Smooth muscle cell (in vitro differentiated cells): ENCODE data around the gene PSD. TPM values are rescaled to one million over a fixed set of nuclear protein-coding genes. Genes with fewer than 3 reads are reported as not detected.

Experiments
- DNase-seq: peaks from one replicate; lab custom pipeline; 2025; ENCODE audit not compliant: unreplicated experiment; lab: John Stamatoyannopoulos, UW
- H2AFZ ChIP-seq: fragments of 200-600 bp; sonication (generic); 2 replicates; pipeline ENCODE4 v1.6.0; 2016; ENCODE audit warnings: antibody characterized with exemption, low read depth, mild to moderate bottlenecking
- H3F3A ChIP-seq: fragments of 200-600 bp; sonication (generic); 2 replicates; pipeline ENCODE4 v1.6.0; 2017; ENCODE audit warnings: antibody characterized with exemption, low read depth
- H3K27ac ChIP-seq: fragments of 200-600 bp; sonication (generic); 2 replicates; pipeline ENCODE4 v1.5.1; 2016; ENCODE audit warnings: low read depth, mild to moderate bottlenecking
- H3K27me3 ChIP-seq: fragments of 200-600 bp; sonication (generic); 2 replicates; pipeline ENCODE4 v1.6.1; 2016; ENCODE audit warnings: low read depth, mild to moderate bottlenecking
- H3K36me3 ChIP-seq: fragments of 200-600 bp; sonication (generic); 2 replicates; pipeline ENCODE4 v1.5.1; 2016; ENCODE audit warnings: low read depth
- H3K4me1 ChIP-seq: fragments of 200-600 bp; sonication (generic); 2 replicates; pipeline ENCODE4 v1.5.1; 2016; ENCODE audit warnings: low read depth
- H3K4me2 ChIP-seq: fragments of 200-600 bp; sonication (generic); 2 replicates; pipeline ENCODE4 v1.6.0; 2016; ENCODE audit warnings: mild to moderate bottlenecking
- H3K4me3 ChIP-seq: fragments of 200-600 bp; sonication (generic); 2 replicates; pipeline ENCODE4 v1.5.1; 2016; ENCODE audit warnings: mild to moderate bottlenecking
- H3K79me2 ChIP-seq: fragments of 200-600 bp; sonication (generic); 2 replicates; pipeline ENCODE4 v1.6.0; 2016; ENCODE audit warnings: low read depth, mild to moderate bottlenecking
- H3K9ac ChIP-seq: fragments of 200-600 bp; sonication (generic); 2 replicates; pipeline ENCODE4 v1.6.0; 2016; ENCODE audit warnings: low read depth
- H3K9me3 ChIP-seq: fragments of 200-600 bp; sonication (generic); replicated peaks from 2 replicates; pipeline ENCODE4 v1.5.1; 2016; ENCODE audit warnings: low read depth
- H4K20me1 ChIP-seq: fragments of 200-600 bp; sonication (generic); 2 replicates; pipeline ENCODE4 v1.6.0; 2016; ENCODE audit warnings: low read depth
- WGBS: methylation state at CpG from one replicate; pipeline ENCODE4 v1.1.7; 2016; ENCODE audit warnings: low lambda C conversion rate; 5-methylcytosine and 5-hydroxymethylcytosine counted together
- polyA plus RNA-seq: library from polyadenylated mRNA; unstranded; fragments of >200 nt; fragmentation: Nextera tagmentation; extraction: Ambion mirVana; gene quantifications from 2 replicates; pipeline ENCODE4 v1.2.1, GENCODE V29; 2016
- total RNA-seq: library from RNA; depleted of rRNA; stranded (reverse); fragments of >200 nt; gene quantifications from 2 replicates; pipeline ENCODE4 v1.2.3, GENCODE V29; 2014
- TF ChIP-seq, protein P1 (sequence below): fragments of 200-600 bp; sonication (generic); IDR thresholded peaks from 2 replicates; pipeline ENCODE4 v1.5.1; 2017; ENCODE audit warnings: borderline replicate concordance, mild to moderate bottlenecking, antibody characterized with exemption; ENCODE audit not compliant: insufficient read depth, poor library complexity, severe bottlenecking

PSD gene
- total and polyA plus RNA-seq, 2 experiments from 2014 or later = 4.1 to 31.6 TPM

DNA sequence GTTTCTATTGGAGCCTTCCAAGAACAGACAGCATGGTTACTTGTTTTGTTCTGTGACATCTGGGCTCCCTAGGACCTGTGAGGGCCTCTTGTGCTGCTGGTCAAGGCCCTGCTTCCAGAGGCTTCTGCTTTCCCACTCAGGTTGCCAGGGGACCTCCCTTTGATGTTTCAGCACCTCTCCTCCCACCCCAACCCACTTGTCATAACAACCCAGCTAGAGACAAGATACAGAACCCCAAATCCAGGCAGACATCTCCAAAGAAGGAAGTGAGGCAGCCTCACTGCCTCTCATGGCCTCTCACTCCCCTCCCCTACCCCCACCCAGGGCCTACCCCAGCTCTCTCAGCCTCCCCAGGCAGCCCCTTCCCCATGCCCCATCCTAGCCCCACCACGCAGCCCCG lies 11.8 kb downstream of the PSD start:
- Histone ChIP-seq H3K27me3 (no peaks in the 10 kb centered on the region), H3F3A (no peaks in the 10 kb centered on the region), H3K9ac (no peak overlapping the region), H3K4me3 (no peak overlapping the region), H3K4me2 (no peak overlapping the region), H3K9me3 (no peaks in the 10 kb centered on the region), H2AFZ (no peak overlapping the region), H3K27ac (peak overlapping the region; percentile 58), H3K79me2 (no peaks in the 10 kb centered on the region), H3K36me3 (no peaks in the 10 kb centered on the region), H4K20me1 (peaks cover 8% of the 10 kb centered on the region), H3K4me1 (peaks cover 16% of the 10 kb centered on the region)
- DNase-seq = no peak
- TF ChIP-seq, protein P1, sequence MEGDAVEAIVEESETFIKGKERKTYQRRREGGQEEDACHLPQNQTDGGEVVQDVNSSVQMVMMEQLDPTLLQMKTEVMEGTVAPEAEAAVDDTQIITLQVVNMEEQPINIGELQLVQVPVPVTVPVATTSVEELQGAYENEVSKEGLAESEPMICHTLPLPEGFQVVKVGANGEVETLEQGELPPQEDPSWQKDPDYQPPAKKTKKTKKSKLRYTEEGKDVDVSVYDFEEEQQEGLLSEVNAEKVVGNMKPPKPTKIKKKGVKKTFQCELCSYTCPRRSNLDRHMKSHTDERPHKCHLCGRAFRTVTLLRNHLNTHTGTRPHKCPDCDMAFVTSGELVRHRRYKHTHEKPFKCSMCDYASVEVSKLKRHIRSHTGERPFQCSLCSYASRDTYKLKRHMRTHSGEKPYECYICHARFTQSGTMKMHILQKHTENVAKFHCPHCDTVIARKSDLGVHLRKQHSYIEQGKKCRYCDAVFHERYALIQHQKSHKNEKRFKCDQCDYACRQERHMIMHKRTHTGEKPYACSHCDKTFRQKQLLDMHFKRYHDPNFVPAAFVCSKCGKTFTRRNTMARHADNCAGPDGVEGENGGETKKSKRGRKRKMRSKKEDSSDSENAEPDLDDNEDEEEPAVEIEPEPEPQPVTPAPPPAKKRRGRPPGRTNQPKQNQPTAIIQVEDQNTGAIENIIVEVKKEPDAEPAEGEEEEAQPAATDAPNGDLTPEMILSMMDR = no peak
- no CpG with 5 or more reads among the region's 2 CpGs for WGBS

DNA sequence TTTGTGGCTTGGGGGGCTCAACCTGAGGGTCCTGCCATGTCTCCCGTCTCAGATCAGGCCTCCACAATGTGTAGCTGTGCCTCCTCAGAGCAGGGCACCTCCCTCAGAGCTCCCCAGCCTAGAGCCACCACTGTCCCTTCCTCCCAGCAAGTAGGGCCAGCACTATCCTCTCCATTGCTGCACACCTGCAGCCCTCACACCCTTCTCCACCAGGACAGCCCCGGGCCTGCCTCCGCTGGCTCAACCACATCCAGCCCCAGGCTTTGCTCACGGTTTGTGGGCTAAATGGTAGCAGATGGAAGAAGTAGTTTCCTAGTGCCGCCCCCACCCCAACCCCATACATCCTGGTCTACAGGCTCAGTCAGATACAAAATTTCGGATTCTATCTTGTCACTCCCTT lies 13.0 kb downstream of the PSD start:
- H3K9ac ChIP-seq = no peak overlapping the region
- no peaks in the 10 kb centered on the region for H3K79me2 ChIP-seq
- TF ChIP-seq, protein P1 = no peak
- H3K4me2 ChIP-seq = no peak overlapping the region
- peaks cover 8% of the 10 kb centered on the region for H4K20me1 ChIP-seq
- H2AFZ ChIP-seq = no peak overlapping the region
- no peak for DNase-seq
- H3K27ac ChIP-seq = no peak overlapping the region
- peaks cover 13% of the 10 kb centered on the region for H3K4me1 ChIP-seq
- 84% methylated on average over 6 of the region's 6 CpGs for WGBS
- H3K4me3 ChIP-seq = no peak overlapping the region
- no peaks in the 10 kb centered on the region for H3K36me3 ChIP-seq
- no peaks in the 10 kb centered on the region for H3F3A ChIP-seq
- H3K27me3 ChIP-seq = no peaks in the 10 kb centered on the region
- H3K9me3 ChIP-seq = no peaks in the 10 kb centered on the region

DNA sequence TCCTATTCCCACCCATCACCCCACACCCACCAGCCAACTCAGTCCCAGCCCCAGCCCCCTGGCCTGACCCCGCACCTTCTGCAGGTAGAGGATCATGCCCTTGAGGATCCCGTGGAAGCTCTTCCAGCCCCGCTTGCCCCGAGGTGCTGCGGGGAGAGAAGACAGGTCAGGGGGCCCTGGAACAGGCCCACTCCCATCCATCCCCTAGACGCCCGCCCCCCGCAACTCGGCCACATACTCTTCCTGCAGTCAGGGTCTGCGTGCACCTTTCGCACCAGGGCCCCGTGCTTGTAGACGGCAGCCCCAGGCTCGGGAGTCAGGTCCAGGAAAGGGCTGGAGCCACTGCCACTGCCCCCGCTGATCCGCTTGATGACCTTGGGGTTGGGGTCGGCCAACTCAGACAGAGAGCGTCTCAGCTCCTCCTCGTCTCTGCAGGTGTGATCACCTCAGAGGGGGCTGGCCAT lies 13.4 kb downstream of the PSD start:
- H3K9ac ChIP-seq = no peak overlapping the region
- H3K27ac ChIP-seq = no peak overlapping the region
- H3K79me2 ChIP-seq = no peaks in the 10 kb centered on the region
- H2AFZ ChIP-seq = no peak overlapping the region
- DNase-seq = no peak
- H3K36me3 ChIP-seq = no peaks in the 10 kb centered on the region
- H3K4me3 ChIP-seq = no peak overlapping the region
- H3K4me2 ChIP-seq = no peak overlapping the region
- H3K27me3 ChIP-seq = no peaks in the 10 kb centered on the region
- TF ChIP-seq, protein P1 = no peak
- no peaks in the 10 kb centered on the region for H3K9me3 ChIP-seq
- H3F3A ChIP-seq = no peaks in the 10 kb centered on the region
- peaks cover 8% of the 10 kb centered on the region for H3K4me1 ChIP-seq
- H4K20me1 ChIP-seq = peaks cover 8% of the 10 kb centered on the region
- 91% methylated on average over 19 of the region's 19 CpGs for WGBS

DNA sequence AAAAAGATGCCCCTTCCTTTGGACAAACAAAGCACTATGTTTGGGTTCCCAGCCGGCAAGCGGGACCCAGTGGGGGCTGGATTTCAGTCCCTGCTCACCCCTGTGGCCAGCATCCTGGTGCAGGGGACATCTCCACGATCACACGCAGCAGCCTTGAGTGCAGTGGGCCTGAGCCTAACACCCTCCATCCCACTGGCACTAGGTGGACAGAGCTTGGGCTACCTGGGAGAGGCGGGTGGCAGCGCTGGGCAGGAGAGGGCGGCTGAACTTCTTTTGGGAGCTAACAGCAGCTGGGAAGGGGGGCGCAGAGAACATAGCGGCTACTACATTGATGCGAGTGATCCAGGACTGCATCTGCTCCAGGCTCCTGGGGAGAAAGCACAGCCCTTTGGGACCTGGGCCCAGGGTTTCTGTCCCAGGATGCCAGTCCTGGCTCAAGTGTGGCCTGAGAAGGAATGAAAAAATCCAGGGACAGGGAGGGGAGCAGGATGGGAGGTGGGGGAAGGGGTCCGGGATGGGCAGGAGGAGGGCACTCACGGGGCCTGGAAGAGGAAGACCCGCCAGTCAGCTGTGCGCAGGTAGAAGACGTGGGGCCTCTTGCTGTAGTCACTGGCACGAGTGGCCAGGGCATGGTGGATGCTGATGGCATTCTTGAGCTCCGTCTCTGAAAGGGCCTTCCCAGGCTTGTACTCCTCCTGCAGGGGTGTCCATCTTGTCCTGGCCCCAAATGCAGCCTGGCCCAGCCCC lies 14.1 kb downstream of the PSD start:
- Histone ChIP-seq H3F3A (no peaks in the 10 kb centered on the region), H3K4me3 (no peak overlapping the region), H3K27ac (no peak overlapping the region), H3K4me2 (no peak overlapping the region), H3K4me1 (peaks cover 2% of the 10 kb centered on the region), H3K79me2 (no peaks in the 10 kb centered on the region), H2AFZ (no peak overlapping the region), H3K9me3 (no peaks in the 10 kb centered on the region), H3K36me3 (no peaks in the 10 kb centered on the region), H4K20me1 (peaks cover 8% of the 10 kb centered on the region), H3K9ac (no peak overlapping the region), H3K27me3 (no peaks in the 10 kb centered on the region)
- WGBS = 97% methylated on average over 14 of the region's 17 CpGs
- DNase-seq = no peak
- TF ChIP-seq, protein P1 = no peak
